Choroid plexus epithelial cell (primary cell): ENCODE measurements around the gene DPF3.

Experiments used
- DNase-seq: peaks from one replicate; pipeline ENCODE4 v3.0.0-alpha.2; 2010; ENCODE audit warnings: low read depth
- H3K4me3 ChIP-seq: 2 replicates; pipeline ENCODE4 v1.5.1; 2011; ENCODE audit warnings: low read depth, mild to moderate bottlenecking, control low read depth, low read length, moderate library complexity
- CTCF ChIP-seq: conservative IDR thresholded peaks from 2 replicates; pipeline ENCODE4 v1.5.1; 2011; ENCODE audit warnings: low read depth, mild to moderate bottlenecking, control low read depth, inconsistent platforms, low read length, moderate library complexity

Gene DPF3

GRCh38 chr14:72647782-72648181, 246.1 kb downstream of the DPF3 start:
- no peak for DNase-seq
- no peak for TF ChIP-seq CTCF
- H3K4me3 ChIP-seq: no peak overlapping the region

GRCh38 chr14:72646861-72647528, 246.9 kb downstream of the DPF3 start:
- H3K4me3 ChIP-seq: no peak overlapping the region
- TF ChIP-seq CTCF: no peak
- DNase-seq: peak; percentile 52

GRCh38 chr14:72645706-72646105, 248.2 kb downstream of the DPF3 start:
- TF ChIP-seq CTCF: no peak
- no peak for DNase-seq
- H3K4me3 ChIP-seq: no peak overlapping the region

GRCh38 chr14:72644758-72645489, 249.0 kb downstream of the DPF3 start:
- no peak for DNase-seq
- H3K4me3 ChIP-seq: no peak overlapping the region
- TF ChIP-seq CTCF: no peak

- no peak overlapping the region for H3K4me3 ChIP-seq
- TF ChIP-seq CTCF: no peak
- DNase-seq: no peak
Observed at GRCh38 chr14:72644038-72644437, 249.9 kb downstream of the DPF3 start.

GRCh38 chr14:72643317-72643801, 250.5 kb downstream of the DPF3 start:
- H3K4me3 ChIP-seq: no peak overlapping the region
- TF ChIP-seq CTCF: peak; percentile 17
- peak; percentile 97 for DNase-seq
